PC-9 (cell line): ENCODE measurements around the gene F13B. TPM values are rescaled to one million over a fixed set of nuclear protein-coding genes. Genes with fewer than 3 reads are reported as not detected.

Experiments
- BruUV-seq: library from RNA; stranded (reverse); fragments of 400-500 nt; replicated peaks from 2 replicates; lab custom pipeline; 2021; lab: Mats Ljungman, UMichigan
- CTCF ChIA-PET: fragments of 300-600 bp; sonication (Branson Sonifier 250); formaldehyde crosslinking; loops from one replicate; lab custom pipeline; 2022; ENCODE audit warnings: antibody characterized with exemption; lab: Charles Lee
- POLR2A ChIA-PET: fragments of 300-600 bp; sonication (Branson Sonifier 250); formaldehyde crosslinking; loops from one replicate; lab custom pipeline; 2022; ENCODE audit warnings: antibody characterized with exemption; ENCODE audit not compliant: unreplicated experiment; lab: Charles Lee
- DNase-seq, 2 experiments: peaks; one replicate each; pipeline versions ENCODE4 v3.0.0 to v3.0.0-alpha.2; 2015 to 2022; ENCODE audit warnings: mixed read lengths in 1 of 2
- H2AFZ ChIP-seq: fragments of 200-600 bp; sonication (generic); 2 replicates; pipeline ENCODE4 v1.8.1; 2017; ENCODE audit warnings: antibody characterized with exemption
- H3F3A ChIP-seq: fragments of 200-600 bp; sonication (generic); 2 replicates; pipeline ENCODE4 v1.8.1; 2017; ENCODE audit warnings: antibody characterized with exemption, mild to moderate bottlenecking, low read depth; ENCODE audit not compliant: insufficient read depth
- H3K27ac ChIP-seq: fragments of 200-600 bp; sonication (generic); 2 replicates; pipeline ENCODE4 v1.6.1; 2016; ENCODE audit warnings: mixed run types
- H3K27me3 ChIP-seq: fragments of 200-600 bp; sonication (generic); 2 replicates; pipeline ENCODE4 v1.6.1; 2016; ENCODE audit warnings: low read depth, mixed run types; ENCODE audit not compliant: insufficient read depth
- H3K36me3 ChIP-seq: fragments of 200-600 bp; sonication (generic); 2 replicates; pipeline ENCODE4 v1.6.1; 2016; ENCODE audit warnings: low read depth, mixed run types
- H3K4me1 ChIP-seq: fragments of 200-600 bp; sonication (generic); replicated peaks from 2 replicates; pipeline ENCODE4 v1.6.1; 2016; ENCODE audit warnings: mixed run types; ENCODE audit not compliant: insufficient read depth
- H3K4me2 ChIP-seq: fragments of 200-600 bp; sonication (generic); 2 replicates; pipeline ENCODE4 v1.6.1; 2017; ENCODE audit warnings: mixed run types
- H3K4me3 ChIP-seq: fragments of 200-600 bp; sonication (generic); 2 replicates; pipeline ENCODE4 v1.6.1; 2016; ENCODE audit warnings: mixed run types
- H3K79me2 ChIP-seq: fragments of 200-600 bp; sonication (generic); 2 replicates; pipeline ENCODE4 v1.6.1; 2017; ENCODE audit warnings: low read depth, mixed run types
- H3K9me2 ChIP-seq: fragments of 200-600 bp; sonication (generic); 2 replicates; pipeline ENCODE4 v1.8.1; 2017; ENCODE audit warnings: mild to moderate bottlenecking; ENCODE audit not compliant: insufficient read depth
- H3K9me3 ChIP-seq: fragments of 200-600 bp; sonication (generic); 2 replicates; pipeline ENCODE4 v1.8.1; 2016; ENCODE audit warnings: low read depth; ENCODE audit not compliant: insufficient read depth
- H4K20me1 ChIP-seq: fragments of 200-600 bp; sonication (generic); 2 replicates; pipeline ENCODE4 v1.8.1; 2017; ENCODE audit not compliant: insufficient read depth
- CTCF ChIP-seq: fragments of 200-600 bp; sonication (generic); conservative IDR thresholded peaks from 2 replicates; pipeline ENCODE4 v1.6.1; 2017; ENCODE audit warnings: mixed run types, antibody characterized with exemption, mild to moderate bottlenecking, moderate library complexity
- EZH2 ChIP-seq: fragments of 200-600 bp; sonication (generic); IDR thresholded peaks from 2 replicates; pipeline ENCODE4 v1.8.0; 2017; ENCODE audit warnings: antibody characterized with exemption, low read depth
- intact Hi-C: fragments of 100-400 bp; cut with micrococcal nuclease; formaldehyde crosslinking; loops from one replicate; pipeline ENCODE4 v1.10.0; 2022; ENCODE audit not compliant: unreplicated experiment
- total RNA-seq: library from RNA; stranded (reverse); gene quantifications from 2 replicates; pipeline ENCODE4 v1.2.3, GENCODE V29; 2021

F13B gene
- total RNA-seq, 1 experiment from 2014 or later, result not detected

GRCh38 chr1:197093226-197093885 lies 26.3 kb upstream of the F13B start:
- H3K4me1 ChIP-seq, result no peaks in the 10 kb centered on the region
- no TSS peak for BruUV-seq
- peaks cover 13% of the 10 kb centered on the region for H3F3A ChIP-seq
- intact Hi-C loops, result no loop called here
- no peaks in the 10 kb centered on the region for H4K20me1 ChIP-seq
- no peaks in the 10 kb centered on the region for H3K9me3 ChIP-seq
- CTCF ChIA-PET, result interaction anchor here (0.6 kb wide), 1 partner anchor 117 kb away, joined by 3 read pairs; no protein-coding TSS in a partner anchor
- no peak for DNase-seq
- H3K36me3 ChIP-seq, result peaks cover 31% of the 10 kb centered on the region
- no peak overlapping the region; the same call in 1 of the 2 replicates for H3K27ac ChIP-seq
- H3K27me3 ChIP-seq, result no peaks in the 10 kb centered on the region
- no peak overlapping the region for H3K4me3 ChIP-seq
- peaks cover 3% of the 10 kb centered on the region; the same call in 1 of the 2 replicates for H3K9me2 ChIP-seq
- H2AFZ ChIP-seq, result no peak overlapping the region
- H3K4me2 ChIP-seq, result no peak overlapping the region
- POLR2A ChIA-PET, result no interaction called here
- TF ChIP-seq EZH2 (no peak), CTCF (no peak)
- H3K79me2 ChIP-seq, result no peaks in the 10 kb centered on the region

DNA sequence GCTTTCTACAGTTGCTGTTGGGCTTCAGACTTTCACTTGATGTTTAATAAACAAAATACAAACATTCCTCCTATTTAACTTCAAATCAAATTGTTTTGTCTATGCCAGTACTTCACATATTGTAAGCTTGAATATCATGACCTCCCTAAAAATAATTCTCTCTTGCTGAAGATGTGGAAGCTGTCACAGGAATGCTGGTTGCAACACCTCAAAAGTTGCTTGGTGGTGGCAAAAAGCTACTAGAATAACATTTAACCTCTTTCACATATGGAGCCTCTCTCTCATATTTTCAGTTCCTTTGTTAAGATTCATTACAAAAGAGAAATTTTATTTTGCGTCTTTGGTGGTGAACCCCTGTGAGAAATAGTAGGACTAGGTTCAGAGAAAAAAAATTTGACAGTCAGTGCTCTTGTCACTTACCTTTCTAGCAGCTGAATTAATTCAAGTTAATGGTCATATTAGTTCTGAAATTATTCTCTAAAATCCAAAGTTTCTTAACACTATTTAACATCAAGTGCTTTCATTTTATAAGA lies 25.5 kb upstream of the F13B start:
- BruUV-seq, result no TSS peak
- Histone ChIP-seq H3K79me2 (no peaks in the 10 kb centered on the region), H3K4me1 (no peaks in the 10 kb centered on the region), H3K27ac (no peak overlapping the region; the same call in 1 of the 2 replicates), H4K20me1 (no peaks in the 10 kb centered on the region), H3F3A (peaks cover 13% of the 10 kb centered on the region), H3K4me2 (no peak overlapping the region), H3K27me3 (no peaks in the 10 kb centered on the region), H3K36me3 (peaks cover 37% of the 10 kb centered on the region), H3K9me3 (no peaks in the 10 kb centered on the region), H3K9me2 (peaks cover 3% of the 10 kb centered on the region; the same call in 1 of the 2 replicates), H3K4me3 (no peak overlapping the region), H2AFZ (no peak overlapping the region)
- no peak for DNase-seq
- ChIA-PET POLR2A (no interaction called here), CTCF (no interaction called here)
- intact Hi-C loops, result no loop called here
- TF ChIP-seq EZH2, result no peak
- no peak for TF ChIP-seq CTCF

DNA sequence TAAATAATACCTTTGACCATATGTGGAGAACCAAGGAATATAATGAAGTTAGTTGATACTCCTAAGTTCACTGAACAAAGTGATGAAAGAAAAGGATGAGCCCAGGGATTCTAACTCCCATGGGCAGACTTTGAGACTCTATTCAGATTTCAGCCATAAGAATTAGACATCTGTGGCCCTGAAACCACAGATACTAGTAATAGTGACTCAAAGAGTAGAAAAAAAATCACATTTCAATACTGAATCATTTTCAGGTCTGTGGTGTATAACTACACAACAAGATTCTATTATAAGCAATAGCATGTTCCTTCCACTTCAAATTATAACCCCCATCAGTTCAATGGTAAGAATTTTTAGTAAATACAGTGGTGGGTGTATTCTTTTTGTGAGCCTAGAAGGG lies 16.4 kb upstream of the F13B start:
- no peak overlapping the region for H3K27ac ChIP-seq
- no peaks in the 10 kb centered on the region for H3K27me3 ChIP-seq
- H3K9me2 ChIP-seq, result no peaks in the 10 kb centered on the region
- no peak overlapping the region for H2AFZ ChIP-seq
- H3K4me3 ChIP-seq, result no peak overlapping the region
- ChIA-PET CTCF (no interaction called here), POLR2A (no interaction called here)
- no TSS peak for BruUV-seq
- H3F3A ChIP-seq, result no peaks in the 10 kb centered on the region
- peaks cover 42% of the 10 kb centered on the region; the same call in 1 of the 2 replicates for H3K36me3 ChIP-seq
- H3K79me2 ChIP-seq, result no peaks in the 10 kb centered on the region
- DNase-seq, result no peak
- H4K20me1 ChIP-seq, result no peaks in the 10 kb centered on the region
- no peaks in the 10 kb centered on the region for H3K4me1 ChIP-seq
- H3K9me3 ChIP-seq, result peaks cover 7% of the 10 kb centered on the region; the same call in 1 of the 2 replicates
- TF ChIP-seq CTCF (no peak), EZH2 (no peak)
- intact Hi-C loops, result no loop called here
- no peak overlapping the region for H3K4me2 ChIP-seq
